Esophagus squamous epithelium (tissue), 4 donors: ENCODE measurements around the gene PARD3.

ENCODE experiments used
- CTCF ChIP-seq, 6 experiments: fragments of 450-650 bp in 4 of 6; fragments of 200-600 bp in 2 of 6; sonication (generic) in 2 of 6; IDR thresholded peaks; one replicate each; pipeline ENCODE4 v1.5.1; 2016 to 2019; ENCODE audit warnings: antibody characterized with exemption in 6 of 6, mild to moderate bottlenecking in 4 of 6, moderate library complexity in 4 of 6
- POLR2A ChIP-seq, 4 donors: fragments of 450-650 bp; IDR thresholded peaks; one replicate each; pipeline ENCODE4 v1.6.1; 2017; ENCODE audit warnings: antibody characterized with exemption in 4 of 4, mild to moderate bottlenecking in 4 of 4, moderate library complexity in 3 of 4

- TF ChIP-seq POLR2A (IDR thresholded peaks at IDR 0.05): no peak
- no peak for TF ChIP-seq CTCF (IDR thresholded peaks at IDR 0.05)
Observed at GRCh38 chr10:34646331-34646730, 168.8 kb downstream of the PARD3 start.
